Stimulated activated CD4-positive, alpha-beta T cell treated with anti-CD3 and anti-CD28 coated beads, Interleukin-2, amount 100 ng/mL, for 24 hours (primary cell): ENCODE data around the gene PAGE2B.
"Not testable (repeated sequence)": the region's sequence is repeated elsewhere in the genome, so short reads cannot be mapped to it uniquely, and the experiment has no call there.

Experiments used
- DNase-seq, 2 donors: peaks; one replicate each; pipeline ENCODE4 v3.0.0-alpha.2; 2020

Gene PAGE2B

GRCh38 chrX:55111578-55112254, 36.9 kb downstream of the PAGE2B start:
- no peak for DNase-seq

- not testable (repeated sequence) for DNase-seq
Observed at GRCh38 chrX:55116589-55116988, 41.8 kb downstream of the PAGE2B start.

- DNase-seq: no peak
Observed at GRCh38 chrX:55118574-55118973, 43.7 kb downstream of the PAGE2B start.

- DNase-seq: no peak
Observed at GRCh38 chrX:55119271-55119670, 44.4 kb downstream of the PAGE2B start.

- DNase-seq: no peak
Observed at GRCh38 chrX:55119712-55120111, 44.9 kb downstream of the PAGE2B start.

- DNase-seq: no peak
Observed at GRCh38 chrX:55120761-55121358, 46.0 kb downstream of the PAGE2B start.

GRCh38 chrX:55123900-55124299, 49.1 kb downstream of the PAGE2B start:
- DNase-seq: no peak

GRCh38 chrX:55127692-55128091, 52.9 kb downstream of the PAGE2B start:
- no peak for DNase-seq
